Type B pancreatic cell (in vitro differentiated cells): ENCODE measurements around the gene CEP128. TPM values are rescaled to one million over a fixed set of nuclear protein-coding genes. Genes with fewer than 3 reads are reported as not detected.

Source experiments
- DNase-seq: peaks from one replicate; pipeline ENCODE4 v3.0.0; 2021; ENCODE audit warnings: mixed read lengths; ENCODE audit not compliant: unreplicated experiment; ENCODE audit errors: extremely low spot score
- H3K27ac Mint-ChIP-seq: 2 replicates; pipeline ENCODE4 v1.8.0; 2021; ENCODE audit warnings: mild to moderate bottlenecking, mixed read lengths
- H3K27me3 Mint-ChIP-seq: 2 replicates; pipeline ENCODE4 v1.8.0; 2021; ENCODE audit warnings: mixed read lengths
- H3K36me3 Mint-ChIP-seq: 2 replicates; pipeline ENCODE4 v1.8.0; 2021; ENCODE audit warnings: mixed read lengths
- H3K4me1 Mint-ChIP-seq: one replicate; pipeline ENCODE4 v1.8.0; 2021; ENCODE audit warnings: mixed read lengths; ENCODE audit not compliant: unreplicated experiment
- H3K4me3 Mint-ChIP-seq: 2 replicates; pipeline ENCODE4 v1.8.0; 2021; ENCODE audit warnings: mild to moderate bottlenecking, mixed read lengths
- H3K9me3 Mint-ChIP-seq: 2 replicates; pipeline ENCODE4 v1.8.0; 2021; ENCODE audit warnings: mixed read lengths
- CTCF ChIP-seq: fragments of 200-600 bp; sonication (generic); conservative IDR thresholded peaks from 2 replicates; pipeline ENCODE4 v1.5.0; 2021; ENCODE audit warnings: antibody characterized with exemption, mild to moderate bottlenecking
- total RNA-seq: library from RNA; stranded (reverse); gene quantifications from 2 replicates; pipeline ENCODE4 v1.2.1, GENCODE V29; 2021; ENCODE audit warnings: low replicate concordance

The CEP128 gene
- total RNA-seq, 1 donor from 2014 or later = 17.7 TPM

DNA sequence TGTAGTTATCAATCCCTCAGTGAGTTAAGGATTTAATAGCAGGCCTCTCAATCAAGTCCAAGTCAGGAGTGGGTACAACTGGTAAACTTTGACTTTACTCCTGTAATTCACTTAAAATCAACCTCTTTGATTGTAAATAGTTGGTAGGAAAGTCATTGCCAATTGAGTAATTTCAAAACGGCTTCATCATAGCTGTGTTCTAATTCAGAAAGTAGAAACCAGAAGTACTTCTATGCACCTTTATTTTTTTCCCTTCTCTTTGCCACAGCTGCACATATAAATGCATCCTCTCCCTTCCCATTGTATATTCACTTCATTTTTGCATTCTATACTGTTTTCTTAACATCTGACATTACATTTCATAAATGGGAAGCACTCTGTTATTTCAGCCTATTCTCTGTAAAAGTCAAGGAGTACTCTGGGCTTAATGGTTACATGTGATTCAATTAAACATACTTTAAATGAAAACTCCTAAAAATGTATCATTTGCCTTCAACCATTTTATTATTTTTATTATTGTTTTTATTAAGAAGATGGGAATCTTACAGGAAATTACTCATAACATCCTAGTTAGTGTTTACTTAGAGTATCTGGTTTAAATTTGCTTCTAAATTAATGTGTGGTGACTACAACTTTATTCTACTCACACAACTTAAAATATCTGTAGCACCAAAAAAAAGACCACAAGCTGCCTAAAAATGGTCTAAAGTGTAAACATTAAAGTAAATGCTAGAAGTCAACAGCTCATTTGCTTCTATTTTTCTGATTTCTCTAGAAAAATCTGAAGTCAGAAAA is 171.2 kb downstream of the CEP128 start:
- no peak overlapping the region for H3K27ac Mint-ChIP-seq
- no peak overlapping the region for H3K4me3 Mint-ChIP-seq
- no peaks in the 10 kb centered on the region for H3K27me3 Mint-ChIP-seq
- H3K36me3 Mint-ChIP-seq = no peaks in the 10 kb centered on the region
- no peaks in the 10 kb centered on the region for H3K4me1 Mint-ChIP-seq
- no peak for DNase-seq
- no peak for TF ChIP-seq CTCF
- no peaks in the 10 kb centered on the region for H3K9me3 Mint-ChIP-seq

DNA sequence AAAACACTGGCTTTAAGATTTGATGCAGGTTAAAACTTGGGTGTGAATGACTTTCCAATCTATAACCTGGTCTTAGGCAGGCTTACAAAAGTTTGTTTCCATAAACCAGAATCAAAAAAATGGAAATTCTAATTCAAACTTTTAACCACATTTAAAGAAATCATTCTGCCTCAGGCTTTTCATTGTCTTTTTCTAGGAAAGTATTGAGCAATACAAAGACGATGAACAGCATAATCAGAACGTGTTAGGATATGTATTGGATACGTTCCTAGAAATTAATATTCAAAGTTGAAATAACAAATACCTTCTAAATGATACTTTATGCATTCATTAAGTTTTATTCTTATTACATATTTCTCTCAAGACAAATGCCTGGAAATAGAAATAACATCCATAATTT is 172.9 kb downstream of the CEP128 start:
- no peaks in the 10 kb centered on the region for H3K9me3 Mint-ChIP-seq
- H3K27me3 Mint-ChIP-seq = no peaks in the 10 kb centered on the region
- H3K27ac Mint-ChIP-seq = no peak overlapping the region
- H3K4me1 Mint-ChIP-seq = no peaks in the 10 kb centered on the region
- no peak overlapping the region for H3K4me3 Mint-ChIP-seq
- no peak for DNase-seq
- no peak for TF ChIP-seq CTCF
- H3K36me3 Mint-ChIP-seq = no peaks in the 10 kb centered on the region

GRCh38 chr14:80764921-80765507 is 176.5 kb downstream of the CEP128 start:
- Mint-ChIP-seq H3K9me3 (no peaks in the 10 kb centered on the region), H3K27me3 (no peaks in the 10 kb centered on the region), H3K36me3 (no peaks in the 10 kb centered on the region), H3K4me3 (no peak overlapping the region), H3K27ac (no peak overlapping the region), H3K4me1 (no peaks in the 10 kb centered on the region)
- no peak for TF ChIP-seq CTCF
- no peak for DNase-seq

- TF ChIP-seq CTCF = no peak
- DNase-seq = no peak
- no peaks in the 10 kb centered on the region for H3K9me3 Mint-ChIP-seq
- H3K36me3 Mint-ChIP-seq = no peaks in the 10 kb centered on the region
- H3K4me3 Mint-ChIP-seq = no peak overlapping the region
- no peaks in the 10 kb centered on the region for H3K27me3 Mint-ChIP-seq
- H3K27ac Mint-ChIP-seq = no peak overlapping the region
- H3K4me1 Mint-ChIP-seq = no peaks in the 10 kb centered on the region
Observed at GRCh38 chr14:80764496-80764895, 177.0 kb downstream of the CEP128 start.

DNA sequence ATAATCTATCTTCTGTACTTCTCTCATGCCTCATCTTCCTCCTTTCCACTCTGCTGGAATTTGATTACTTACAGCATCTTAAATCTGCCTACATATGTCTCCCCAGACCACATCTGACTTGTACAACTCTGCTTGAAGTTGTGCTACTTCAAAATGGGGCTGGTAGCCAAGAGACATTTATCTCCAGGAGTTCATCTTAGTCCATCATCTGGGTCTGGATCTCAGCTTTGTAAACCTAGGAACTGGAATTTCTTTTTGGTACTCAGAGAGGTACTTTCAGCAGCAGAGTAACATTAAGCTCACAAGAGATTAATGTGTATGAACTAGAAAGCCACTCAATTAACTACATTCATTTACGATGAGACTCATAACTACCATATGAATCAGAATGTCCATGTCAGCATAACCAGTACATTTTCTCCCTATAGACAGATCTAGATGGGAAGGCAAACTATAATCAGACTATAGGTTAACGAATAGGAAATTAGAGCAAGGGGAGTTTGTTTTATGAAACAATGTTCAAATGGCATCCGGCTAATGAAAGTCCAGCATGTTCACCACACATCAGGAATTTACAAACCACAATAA is 178.8 kb downstream of the CEP128 start:
- no peaks in the 10 kb centered on the region for H3K4me1 Mint-ChIP-seq
- H3K27me3 Mint-ChIP-seq = no peaks in the 10 kb centered on the region
- H3K36me3 Mint-ChIP-seq = no peaks in the 10 kb centered on the region
- no peak overlapping the region for H3K4me3 Mint-ChIP-seq
- no peak overlapping the region for H3K27ac Mint-ChIP-seq
- TF ChIP-seq CTCF = no peak
- DNase-seq = no peak
- no peaks in the 10 kb centered on the region for H3K9me3 Mint-ChIP-seq
